ENCODE measurements around the gene RHEB.

DNA sequence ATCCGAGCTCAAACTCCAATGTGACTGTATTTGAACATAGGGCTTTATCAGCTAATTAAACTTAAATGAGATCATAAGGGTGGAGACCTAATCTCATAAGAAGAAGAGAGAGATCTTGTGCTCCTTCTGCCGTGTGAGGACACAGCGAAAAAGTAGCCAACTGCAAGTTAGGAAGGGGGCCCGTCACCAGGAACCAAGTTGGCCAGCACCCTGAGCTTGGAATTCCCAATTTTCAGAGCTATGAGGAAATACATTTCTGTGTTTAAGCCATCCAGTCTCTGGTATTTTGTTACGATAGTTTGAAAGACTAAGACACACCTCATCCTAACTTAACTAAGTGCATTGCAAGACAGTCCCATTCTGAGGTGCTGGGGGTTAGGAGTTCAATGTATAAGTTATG is 95.8 kb downstream of the RHEB start:
- TF ChIP-seq, protein P1, sequence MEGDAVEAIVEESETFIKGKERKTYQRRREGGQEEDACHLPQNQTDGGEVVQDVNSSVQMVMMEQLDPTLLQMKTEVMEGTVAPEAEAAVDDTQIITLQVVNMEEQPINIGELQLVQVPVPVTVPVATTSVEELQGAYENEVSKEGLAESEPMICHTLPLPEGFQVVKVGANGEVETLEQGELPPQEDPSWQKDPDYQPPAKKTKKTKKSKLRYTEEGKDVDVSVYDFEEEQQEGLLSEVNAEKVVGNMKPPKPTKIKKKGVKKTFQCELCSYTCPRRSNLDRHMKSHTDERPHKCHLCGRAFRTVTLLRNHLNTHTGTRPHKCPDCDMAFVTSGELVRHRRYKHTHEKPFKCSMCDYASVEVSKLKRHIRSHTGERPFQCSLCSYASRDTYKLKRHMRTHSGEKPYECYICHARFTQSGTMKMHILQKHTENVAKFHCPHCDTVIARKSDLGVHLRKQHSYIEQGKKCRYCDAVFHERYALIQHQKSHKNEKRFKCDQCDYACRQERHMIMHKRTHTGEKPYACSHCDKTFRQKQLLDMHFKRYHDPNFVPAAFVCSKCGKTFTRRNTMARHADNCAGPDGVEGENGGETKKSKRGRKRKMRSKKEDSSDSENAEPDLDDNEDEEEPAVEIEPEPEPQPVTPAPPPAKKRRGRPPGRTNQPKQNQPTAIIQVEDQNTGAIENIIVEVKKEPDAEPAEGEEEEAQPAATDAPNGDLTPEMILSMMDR (IDR thresholded peaks at IDR 0.05): no peak
- no peak for TF ChIP-seq POLR2A (IDR thresholded peaks at IDR 0.05)

Data from gastroesophageal sphincter (tissue), 3 donors.